ENCODE data around the gene LRRIQ1.
"Not testable (repeated sequence)": the region's sequence is repeated elsewhere in the genome, so short reads cannot be mapped to it uniquely, and the experiment has no call there.

The LRRIQ1 gene, protein sequence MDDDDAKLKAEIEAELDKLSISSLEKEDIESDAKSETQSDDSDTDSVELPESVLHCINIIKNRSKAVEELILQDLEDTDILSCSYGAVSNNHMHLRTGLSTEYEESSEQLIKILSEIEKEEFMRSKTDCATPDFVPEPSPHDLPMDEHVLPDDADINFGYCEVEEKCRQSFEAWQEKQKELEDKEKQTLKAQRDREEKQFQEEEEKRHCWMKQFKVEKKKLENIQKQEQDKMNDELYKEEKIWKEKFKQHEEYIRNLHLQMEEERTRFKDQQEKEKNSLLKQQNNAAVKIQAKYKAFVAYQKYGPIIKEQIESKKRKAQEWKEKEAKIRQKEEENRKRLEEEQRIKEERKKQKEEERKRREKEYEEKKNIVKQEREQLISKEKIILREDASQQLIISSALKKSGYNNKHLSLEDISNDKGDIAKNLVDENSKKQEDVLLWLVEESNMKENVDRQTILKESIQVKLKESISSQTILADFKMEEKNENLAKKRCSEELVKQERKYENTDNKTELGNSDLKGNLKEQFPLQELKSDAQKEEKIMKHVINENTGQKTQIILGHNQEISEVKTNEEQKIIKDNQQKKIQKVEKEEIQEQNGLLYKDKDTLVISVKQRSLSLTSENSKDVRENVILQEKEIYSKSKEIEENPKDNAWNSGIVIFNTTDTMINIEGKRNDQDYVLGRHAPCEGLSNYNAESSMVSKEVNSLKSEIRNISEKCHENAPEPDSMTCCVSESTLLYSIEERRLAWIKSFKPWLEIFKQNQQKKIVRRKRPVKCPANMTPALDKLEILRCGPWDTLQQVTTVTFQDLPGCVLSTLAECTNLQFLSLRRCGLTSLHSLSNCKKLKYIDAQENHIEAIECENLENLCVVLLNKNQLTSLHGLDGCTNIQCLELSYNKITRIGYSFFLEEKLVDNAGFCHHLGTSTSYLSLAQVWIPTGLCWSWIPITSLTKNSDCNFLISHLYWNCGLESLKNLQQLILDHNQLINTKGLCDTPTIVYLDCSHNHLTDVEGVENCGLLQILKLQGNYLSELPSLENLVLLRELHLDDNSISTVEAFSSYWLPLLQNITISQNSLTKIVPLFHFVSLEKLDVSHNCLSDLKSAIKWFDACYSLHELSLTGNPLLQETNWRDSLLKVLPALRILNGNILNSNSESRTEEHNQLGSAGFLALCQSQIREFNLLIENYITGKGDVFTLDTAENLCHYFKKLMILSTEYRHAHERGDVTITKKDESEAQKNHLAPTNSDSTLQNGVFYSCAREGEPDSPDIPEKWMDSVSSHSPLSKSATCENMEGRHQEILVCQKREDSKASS (N-terminal part only)

DNA sequence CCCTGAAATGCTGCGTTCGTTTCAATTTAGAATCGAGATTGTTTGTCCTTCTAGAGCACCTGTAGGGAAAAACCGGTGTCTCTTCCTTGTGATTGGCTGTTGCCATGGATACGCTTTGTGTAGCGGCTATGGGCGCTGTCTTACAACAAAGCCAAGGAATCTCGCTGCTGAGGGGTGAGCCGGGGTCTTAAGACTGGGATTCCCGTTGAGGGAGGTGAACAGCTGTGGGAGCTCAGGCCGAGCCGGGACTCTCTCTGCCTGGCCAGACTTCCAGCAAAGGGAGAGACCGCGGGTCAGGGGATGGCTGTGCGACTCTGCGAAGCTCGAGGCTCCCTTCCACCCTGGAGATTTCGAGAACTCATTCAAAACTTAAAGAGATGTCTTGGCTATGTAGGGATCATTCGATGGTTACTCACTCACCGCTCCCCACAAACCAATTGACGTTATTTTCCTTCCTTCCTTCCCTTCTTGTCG is at the start of gene LRRIQ1, which contains the start of gene TSPAN19:
TSS of gene LRRIQ1 (plus strand) at position 118 of the 474 bp plus-strand sequence. CDS start 1,826 bp downstream, outside the sequence.
TSS of gene TSPAN19 (minus strand) at position 44 of the 474 bp plus-strand sequence. CDS start 6,331 bp downstream, outside the sequence.
- no peak within 1 kb of the TSS for H3K27ac Mint-ChIP-seq
- no peaks in the 10 kb centered on the region for H3K9me3 Mint-ChIP-seq
- CTCF ChIA-PET: interaction anchor here (0.7 to 1.7 kb wide), 2 partner anchors 161 to 1956 kb away, joined by 3 to 5 read pairs; no protein-coding TSS in a partner anchor
- peaks cover 5% of the 10 kb centered on the region for H3K4me1 Mint-ChIP-seq
- H3K4me3 Mint-ChIP-seq: peak within 1 kb of the TSS; percentile 60
- peaks cover 6% of the 10 kb centered on the region for H3K27me3 Mint-ChIP-seq
- DNase-seq: peak; percentile 35
- H3K36me3 Mint-ChIP-seq: no peaks in the 10 kb centered on the region

DNA sequence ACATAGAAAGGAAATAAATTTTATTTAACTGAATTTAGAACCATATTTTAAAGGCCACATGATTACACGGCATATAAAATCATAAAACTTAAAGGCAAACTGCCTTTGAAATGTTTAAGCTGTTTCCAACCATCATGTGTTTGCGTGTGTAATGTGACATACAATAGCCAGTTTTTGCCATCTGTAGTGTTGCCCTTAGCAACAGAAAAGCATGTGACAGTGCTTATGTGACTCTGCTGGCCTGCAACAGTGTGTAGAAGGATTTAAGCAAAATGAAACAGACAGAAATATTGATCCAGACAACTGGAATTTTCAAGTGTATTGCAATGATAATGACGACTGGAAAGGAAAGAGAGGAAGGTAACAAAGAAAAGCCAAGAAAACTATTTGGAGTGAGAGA is 49.6 kb upstream of the LRRIQ1 start:
- Mint-ChIP-seq H3K36me3 (no peaks in the 10 kb centered on the region), H3K4me3 (no peak overlapping the region), H3K9me3 (no peaks in the 10 kb centered on the region), H3K27me3 (no peaks in the 10 kb centered on the region), H3K27ac (no peak overlapping the region), H3K4me1 (no peaks in the 10 kb centered on the region)
- no peak for DNase-seq
- CTCF ChIA-PET: no interaction called here

DNA sequence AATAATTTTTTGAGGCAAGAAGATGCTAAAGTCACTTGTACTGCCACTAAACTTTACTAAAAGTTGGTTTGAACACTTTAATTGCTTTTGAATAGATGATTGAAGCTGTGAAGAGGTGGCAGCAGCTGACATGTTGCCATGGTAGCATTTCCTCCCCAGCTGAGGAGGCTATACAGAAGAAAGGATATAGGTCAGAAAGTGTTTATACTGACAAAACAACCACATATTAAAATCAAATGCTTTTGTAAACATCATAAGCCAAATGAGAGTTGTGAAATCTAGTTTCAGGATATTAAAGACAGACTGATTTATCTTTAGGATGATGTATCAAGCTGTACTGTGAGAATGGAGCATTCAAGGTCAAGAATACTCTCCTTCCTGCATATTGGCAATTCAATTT is 41.7 kb upstream of the LRRIQ1 start:
- Mint-ChIP-seq H3K27ac (no peak overlapping the region), H3K36me3 (no peaks in the 10 kb centered on the region), H3K4me3 (no peak overlapping the region), H3K9me3 (no peaks in the 10 kb centered on the region), H3K27me3 (no peaks in the 10 kb centered on the region), H3K4me1 (no peaks in the 10 kb centered on the region)
- CTCF ChIA-PET: no interaction called here
- no peak for DNase-seq

DNA sequence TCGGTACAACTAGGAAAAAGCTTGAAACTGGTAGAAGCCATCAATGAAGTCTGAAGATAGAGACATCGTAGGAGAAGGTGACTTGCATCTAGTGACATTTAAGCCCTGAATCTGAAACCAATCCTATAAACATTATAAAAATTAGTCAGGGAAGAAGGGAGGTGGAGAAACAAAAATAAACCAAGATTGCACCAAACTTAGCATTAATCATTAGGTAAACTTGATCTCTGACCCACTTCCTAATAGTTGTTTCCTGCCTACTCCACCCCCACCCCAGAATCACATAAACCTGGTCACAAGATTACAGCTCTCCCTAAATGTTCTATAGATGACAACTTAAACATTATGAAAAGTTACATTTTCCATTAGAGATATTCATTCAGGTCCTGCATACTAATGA is 40.5 kb upstream of the LRRIQ1 start:
- no peaks in the 10 kb centered on the region for H3K4me1 Mint-ChIP-seq
- no peaks in the 10 kb centered on the region for H3K27me3 Mint-ChIP-seq
- CTCF ChIA-PET: no interaction called here
- H3K36me3 Mint-ChIP-seq: no peaks in the 10 kb centered on the region
- H3K4me3 Mint-ChIP-seq: no peak overlapping the region
- no peaks in the 10 kb centered on the region for H3K9me3 Mint-ChIP-seq
- DNase-seq: no peak
- no peak overlapping the region for H3K27ac Mint-ChIP-seq

DNA sequence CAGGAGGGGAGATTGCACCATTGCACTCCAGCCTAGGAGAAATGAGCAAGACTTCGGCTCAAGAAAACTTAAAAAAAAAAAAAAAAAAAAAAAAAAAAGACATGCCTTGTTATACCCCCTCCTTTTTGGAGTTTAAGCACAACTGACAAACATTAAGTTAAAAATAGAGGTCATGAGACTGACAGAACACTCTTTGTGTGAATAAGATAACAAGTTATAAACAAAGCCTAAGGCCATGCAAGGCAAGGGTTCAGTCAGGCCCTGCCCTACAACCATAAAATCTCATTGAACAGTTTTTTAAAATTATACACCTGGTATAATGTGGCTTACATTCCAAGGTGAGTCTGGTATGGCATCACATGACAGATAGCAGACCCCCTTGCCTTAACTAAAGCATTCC is 39.4 kb upstream of the LRRIQ1 start:
- H3K9me3 Mint-ChIP-seq: no peaks in the 10 kb centered on the region
- no peak overlapping the region for H3K27ac Mint-ChIP-seq
- CTCF ChIA-PET: no interaction called here
- H3K4me1 Mint-ChIP-seq: no peaks in the 10 kb centered on the region
- no peak for DNase-seq
- no peaks in the 10 kb centered on the region for H3K27me3 Mint-ChIP-seq
- H3K36me3 Mint-ChIP-seq: no peaks in the 10 kb centered on the region
- H3K4me3 Mint-ChIP-seq: no peak overlapping the region

DNA sequence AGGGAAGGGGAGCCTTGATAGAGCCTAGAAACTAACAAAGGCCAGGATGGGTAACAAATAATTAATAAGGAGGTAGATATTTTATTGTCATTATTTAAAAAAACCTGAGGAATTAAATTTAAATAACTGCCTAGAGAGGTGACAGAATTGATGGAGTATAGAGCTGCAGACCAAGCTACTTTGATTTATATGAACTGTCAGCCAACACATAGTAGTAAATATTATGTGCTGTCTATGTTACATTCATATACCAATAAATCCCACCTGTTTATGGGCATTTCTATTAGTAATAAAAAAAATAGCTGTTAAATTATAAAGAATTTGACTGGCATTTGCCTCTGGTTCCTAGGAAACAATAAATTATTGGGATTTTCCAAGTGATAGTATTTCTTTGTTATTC is 37.8 kb upstream of the LRRIQ1 start:
- no peaks in the 10 kb centered on the region for H3K9me3 Mint-ChIP-seq
- H3K36me3 Mint-ChIP-seq: no peaks in the 10 kb centered on the region
- no peak for DNase-seq
- no peaks in the 10 kb centered on the region for H3K27me3 Mint-ChIP-seq
- no peak overlapping the region for H3K4me3 Mint-ChIP-seq
- H3K4me1 Mint-ChIP-seq: no peaks in the 10 kb centered on the region
- H3K27ac Mint-ChIP-seq: no peak overlapping the region
- CTCF ChIA-PET: interaction anchor here (0.6 kb wide), 1 partner anchor 324 kb away, joined by 3 read pairs; no protein-coding TSS in a partner anchor

DNA sequence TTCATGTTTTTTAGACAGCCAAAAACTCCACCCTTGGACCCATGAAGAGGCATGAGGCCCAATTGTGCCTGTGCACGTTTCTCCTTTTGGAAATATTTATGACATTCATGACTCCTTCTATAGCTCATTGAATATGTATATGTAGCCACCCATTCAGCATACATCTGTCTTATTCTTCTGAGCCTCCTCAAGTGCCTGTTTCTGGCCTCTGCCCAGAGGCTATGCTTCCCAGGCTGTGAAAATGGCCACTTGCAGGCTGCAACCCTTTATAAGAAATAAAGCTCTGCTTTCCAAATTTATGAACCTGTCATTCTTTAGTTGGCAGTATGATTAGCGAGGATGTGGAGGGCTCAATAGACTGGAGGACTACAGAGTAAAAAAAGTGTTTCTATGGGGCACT is 35.4 kb upstream of the LRRIQ1 start:
- H3K27ac Mint-ChIP-seq: no peak overlapping the region
- no peaks in the 10 kb centered on the region for H3K4me1 Mint-ChIP-seq
- DNase-seq: no peak
- H3K9me3 Mint-ChIP-seq: no peaks in the 10 kb centered on the region
- no peaks in the 10 kb centered on the region for H3K27me3 Mint-ChIP-seq
- H3K36me3 Mint-ChIP-seq: no peaks in the 10 kb centered on the region
- no peak overlapping the region for H3K4me3 Mint-ChIP-seq
- CTCF ChIA-PET: no interaction called here

DNA sequence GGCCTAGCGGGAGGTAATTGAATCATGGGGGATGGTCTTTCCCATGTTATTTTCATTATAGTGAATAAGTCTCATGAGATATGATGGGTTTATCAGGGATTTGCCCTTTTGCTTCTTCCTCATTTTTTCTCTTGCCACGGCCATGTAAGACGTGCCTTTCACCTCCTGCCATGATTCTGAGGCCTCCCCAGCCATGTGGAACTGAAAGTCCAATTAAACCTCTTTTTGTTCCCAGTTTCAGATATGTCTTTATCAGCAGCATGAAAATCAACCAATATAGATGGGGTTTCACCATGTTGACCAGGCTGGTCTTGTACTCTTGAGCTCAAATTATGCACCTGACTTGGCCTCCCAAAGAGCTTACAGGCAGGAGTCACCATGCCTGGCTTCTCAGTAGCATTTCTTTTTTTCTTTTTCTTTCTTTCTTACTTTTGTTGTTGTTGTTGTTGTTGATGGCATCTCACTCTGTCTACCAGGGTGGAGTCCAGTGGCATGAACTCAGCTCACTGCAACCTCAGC is 33.3 kb upstream of the LRRIQ1 start:
- CTCF ChIA-PET: no interaction called here
- no peak overlapping the region for H3K27ac Mint-ChIP-seq
- H3K27me3 Mint-ChIP-seq: no peaks in the 10 kb centered on the region
- no peak for DNase-seq
- no peaks in the 10 kb centered on the region for H3K4me1 Mint-ChIP-seq
- no peak overlapping the region for H3K4me3 Mint-ChIP-seq
- no peaks in the 10 kb centered on the region for H3K36me3 Mint-ChIP-seq
- H3K9me3 Mint-ChIP-seq: no peaks in the 10 kb centered on the region

DNA sequence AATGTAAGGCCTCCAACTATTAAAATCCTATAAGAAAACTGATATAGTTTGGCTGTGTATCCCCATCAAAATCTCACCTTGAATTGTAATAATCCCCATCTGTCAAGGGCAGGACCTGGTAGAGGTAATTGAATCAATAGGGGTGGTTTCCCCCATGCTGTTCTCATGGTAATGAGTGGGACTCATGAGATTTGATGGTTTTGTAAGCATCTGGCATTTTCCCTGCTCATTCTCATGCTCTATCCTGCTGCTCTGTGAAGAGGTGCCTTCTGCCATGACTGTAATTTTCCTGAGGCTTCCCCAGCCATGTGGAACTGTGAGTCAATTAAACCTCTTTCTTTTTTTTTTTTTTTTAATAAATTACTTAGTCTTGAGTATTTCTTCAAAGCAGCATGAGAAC is 31.9 kb upstream of the LRRIQ1 start:
- no peak overlapping the region for H3K4me3 Mint-ChIP-seq
- H3K9me3 Mint-ChIP-seq: no peaks in the 10 kb centered on the region
- no peak for DNase-seq
- H3K4me1 Mint-ChIP-seq: no peaks in the 10 kb centered on the region
- no peak overlapping the region for H3K27ac Mint-ChIP-seq
- CTCF ChIA-PET: no interaction called here
- H3K36me3 Mint-ChIP-seq: no peaks in the 10 kb centered on the region
- H3K27me3 Mint-ChIP-seq: no peaks in the 10 kb centered on the region

DNA sequence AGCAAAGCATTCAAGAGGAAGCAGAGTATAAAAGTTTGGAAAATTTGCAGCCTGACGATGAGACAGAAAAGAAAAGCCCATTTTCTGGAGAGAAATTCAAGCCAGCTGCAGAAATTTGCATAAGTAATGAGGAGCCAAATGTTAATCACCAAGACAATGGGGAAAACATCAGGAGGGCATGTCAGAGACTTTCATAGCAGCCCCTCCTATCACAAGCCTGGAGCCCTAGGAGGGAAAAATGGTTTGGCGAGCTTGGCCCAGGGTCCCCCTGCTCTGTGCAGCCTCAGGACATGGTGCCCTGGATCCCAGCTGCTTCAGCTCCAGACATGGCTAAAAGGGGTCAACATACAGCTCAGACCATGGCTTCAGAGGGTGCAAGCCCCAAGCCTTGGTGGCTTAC is 31.1 kb upstream of the LRRIQ1 start:
- H3K27me3 Mint-ChIP-seq, CTCF ChIA-PET, H3K36me3 Mint-ChIP-seq, H3K4me1 Mint-ChIP-seq, H3K27ac Mint-ChIP-seq, DNase-seq, H3K4me3 Mint-ChIP-seq, H3K9me3 Mint-ChIP-seq: not testable (repeated sequence)

DNA sequence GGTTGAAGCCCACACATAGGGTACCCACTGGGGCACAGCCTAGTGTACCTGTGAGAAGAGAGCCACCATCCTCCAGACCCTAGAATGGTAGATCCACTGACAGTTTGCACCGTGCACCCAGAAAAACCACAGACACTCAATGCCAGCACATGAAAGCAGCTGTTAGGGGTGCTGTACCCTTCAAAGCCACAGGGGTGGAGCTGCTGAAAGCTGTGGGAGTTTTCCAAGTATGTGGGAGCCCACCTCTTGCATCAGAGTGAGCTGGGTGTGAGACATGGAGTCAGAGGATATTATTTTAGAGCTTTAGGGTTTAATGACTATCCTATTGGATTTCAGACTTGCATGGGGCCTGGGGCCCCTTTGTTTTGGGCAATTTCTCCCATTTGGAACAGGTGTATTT is 30.5 kb upstream of the LRRIQ1 start:
- H3K36me3 Mint-ChIP-seq: no peaks in the 10 kb centered on the region
- H3K27me3 Mint-ChIP-seq: no peaks in the 10 kb centered on the region
- CTCF ChIA-PET: no interaction called here
- no peak overlapping the region for H3K27ac Mint-ChIP-seq
- H3K9me3 Mint-ChIP-seq: no peaks in the 10 kb centered on the region
- no peak for DNase-seq
- no peak overlapping the region for H3K4me3 Mint-ChIP-seq
- H3K4me1 Mint-ChIP-seq: no peaks in the 10 kb centered on the region

DNA sequence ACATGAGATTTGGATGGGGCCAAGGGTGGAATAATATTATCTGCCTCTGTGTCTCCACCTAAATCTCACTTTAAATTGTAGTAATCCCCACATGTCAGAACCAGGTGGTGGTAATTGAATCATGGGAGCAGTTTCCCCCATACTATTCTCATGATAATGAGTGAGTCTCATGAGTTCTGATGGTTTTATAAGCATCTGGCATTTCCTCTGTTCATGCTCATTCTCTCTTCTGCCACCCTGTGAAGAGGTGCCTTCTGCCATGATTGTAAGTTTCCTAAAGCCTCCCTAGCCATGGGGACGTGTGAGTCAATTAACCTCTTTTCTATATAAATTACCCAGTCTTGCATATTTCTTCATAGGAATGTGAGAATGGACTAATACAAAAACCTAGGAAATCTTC is 29.9 kb upstream of the LRRIQ1 start:
- Mint-ChIP-seq H3K27ac (no peak overlapping the region), H3K36me3 (no peaks in the 10 kb centered on the region), H3K9me3 (no peaks in the 10 kb centered on the region), H3K4me1 (no peaks in the 10 kb centered on the region), H3K27me3 (no peaks in the 10 kb centered on the region), H3K4me3 (no peak overlapping the region)
- CTCF ChIA-PET: no interaction called here
- DNase-seq: no peak

DNA sequence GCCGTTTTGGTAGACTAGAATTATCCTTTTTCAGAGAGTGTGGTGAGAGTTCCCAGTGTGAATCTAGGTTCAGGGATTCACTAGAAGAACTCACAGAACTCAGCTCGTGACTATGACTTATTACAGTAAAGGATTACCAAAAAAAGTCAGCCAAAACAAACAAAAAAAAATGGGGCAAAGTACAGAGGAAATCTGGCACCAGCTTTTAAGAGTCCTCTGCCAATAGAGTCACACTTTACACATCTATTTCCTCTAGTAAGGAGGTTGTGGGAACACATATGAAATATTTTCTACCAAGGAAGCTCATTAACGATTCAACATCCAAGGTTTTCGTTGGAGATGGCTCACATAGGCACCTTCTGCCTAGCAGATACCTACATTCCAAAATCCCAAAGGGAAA is 28.3 kb upstream of the LRRIQ1 start:
- Mint-ChIP-seq H3K4me1 (no peaks in the 10 kb centered on the region), H3K36me3 (no peaks in the 10 kb centered on the region), H3K27me3 (no peaks in the 10 kb centered on the region), H3K27ac (no peak overlapping the region), H3K9me3 (no peaks in the 10 kb centered on the region), H3K4me3 (no peak overlapping the region)
- CTCF ChIA-PET: no interaction called here
- DNase-seq: no peak

DNA sequence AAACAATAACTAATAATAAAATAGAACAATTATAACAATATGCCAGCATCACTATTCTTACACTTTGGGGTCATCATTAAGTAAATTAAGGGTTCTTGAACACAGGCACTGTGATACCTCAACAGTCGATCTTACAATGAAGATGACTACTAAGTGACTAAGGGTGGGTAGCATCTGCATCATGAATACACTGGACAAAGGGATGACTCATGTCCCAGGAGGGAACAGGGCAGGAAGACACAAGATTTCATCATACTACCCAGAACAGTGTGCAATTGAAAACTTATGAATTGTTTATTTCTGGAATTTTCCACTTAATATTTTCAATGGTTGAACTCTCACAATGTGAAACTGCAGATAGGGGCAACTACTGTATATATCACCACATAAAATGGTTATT is 19.7 kb upstream of the LRRIQ1 start:
- H3K36me3 Mint-ChIP-seq: no peaks in the 10 kb centered on the region
- H3K27ac Mint-ChIP-seq: no peak overlapping the region
- CTCF ChIA-PET: no interaction called here
- no peaks in the 10 kb centered on the region for H3K9me3 Mint-ChIP-seq
- no peaks in the 10 kb centered on the region for H3K4me1 Mint-ChIP-seq
- DNase-seq: no peak
- H3K4me3 Mint-ChIP-seq: no peak overlapping the region
- no peaks in the 10 kb centered on the region for H3K27me3 Mint-ChIP-seq
